ENCODE data around the gene NT5DC3. TPM values are rescaled to one million over a fixed set of nuclear protein-coding genes. Genes with fewer than 3 reads are reported as not detected.

Gene NT5DC3
- polyA plus RNA-seq, 3 donors: 0.27 to 4.8 (median 0.93) TPM

DNA sequence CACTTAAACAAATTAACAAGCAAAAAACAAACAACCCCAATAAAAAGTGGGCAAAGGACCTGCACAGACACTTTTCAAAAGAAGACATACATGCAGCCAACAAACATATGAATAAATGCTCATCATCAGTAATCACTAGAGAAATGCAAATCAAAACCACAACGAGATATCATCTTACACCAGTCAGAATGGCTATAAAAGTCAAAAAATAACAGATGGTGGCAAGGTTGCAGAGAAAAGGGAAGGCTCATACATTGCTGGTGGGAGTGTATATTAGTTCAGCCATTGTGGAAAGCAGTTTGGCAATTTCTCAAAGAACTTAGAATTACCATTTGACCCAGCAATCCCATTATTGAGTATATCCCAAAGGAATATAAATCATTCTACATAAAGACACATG is 34.6 kb upstream of the NT5DC3 start:
- Mint-ChIP-seq H3K4me1 (peaks cover 7% of the 10 kb centered on the region), H3K27me3 (ENCODE audit: low read depth in 3 of 3) (peaks cover 0 to 1% (median 0%) of the 10 kb centered on the region in 3 donors), H3K9me3 (peaks cover 0 to 2% (median 0%) of the 10 kb centered on the region in 7 donors), H3K27ac (no peak overlapping the region), H3K36me3 (no peaks in the 10 kb centered on the region), H3K4me3 (no peak overlapping the region)
- H3K27ac ChIP-seq (ENCODE audit: low read depth in 1 of 2, low read length in 2 of 2): no peak overlapping the region
- H3K79me2 ChIP-seq (ENCODE audit: insufficient read depth, low read length): no peaks in the 10 kb centered on the region
- H3K27me3 ChIP-seq (ENCODE audit: control insufficient read depth in 2 of 2, insufficient read depth in 2 of 2, low read length in 2 of 2): no peaks in the 10 kb centered on the region
- H3K4me1 ChIP-seq (ENCODE audit: control insufficient read depth in 1 of 2, insufficient read depth in 2 of 2, low read length in 2 of 2): no peaks in the 10 kb centered on the region
- no peak overlapping the region for H3K4me3 ChIP-seq (replicated peaks in 1 of 3; ENCODE audit: low read depth in 2 of 3, low read length in 3 of 3)
- no peaks in the 10 kb centered on the region for H3K9me3 ChIP-seq (replicated peaks in 1 of 2; ENCODE audit: control insufficient read depth in 1 of 2, insufficient read depth in 1 of 2, low read length in 2 of 2)
- no peak for DNase-seq
- H4K20me1 ChIP-seq (ENCODE audit: insufficient read depth, low read length): no peaks in the 10 kb centered on the region
- intact Hi-C loops (cut with micrococcal nuclease): no loop called here
- no peak overlapping the region for H2AFZ ChIP-seq (ENCODE audit: insufficient read depth, low read depth, low read length, poor library complexity, severe bottlenecking)
- TF ChIP-seq, protein P1, sequence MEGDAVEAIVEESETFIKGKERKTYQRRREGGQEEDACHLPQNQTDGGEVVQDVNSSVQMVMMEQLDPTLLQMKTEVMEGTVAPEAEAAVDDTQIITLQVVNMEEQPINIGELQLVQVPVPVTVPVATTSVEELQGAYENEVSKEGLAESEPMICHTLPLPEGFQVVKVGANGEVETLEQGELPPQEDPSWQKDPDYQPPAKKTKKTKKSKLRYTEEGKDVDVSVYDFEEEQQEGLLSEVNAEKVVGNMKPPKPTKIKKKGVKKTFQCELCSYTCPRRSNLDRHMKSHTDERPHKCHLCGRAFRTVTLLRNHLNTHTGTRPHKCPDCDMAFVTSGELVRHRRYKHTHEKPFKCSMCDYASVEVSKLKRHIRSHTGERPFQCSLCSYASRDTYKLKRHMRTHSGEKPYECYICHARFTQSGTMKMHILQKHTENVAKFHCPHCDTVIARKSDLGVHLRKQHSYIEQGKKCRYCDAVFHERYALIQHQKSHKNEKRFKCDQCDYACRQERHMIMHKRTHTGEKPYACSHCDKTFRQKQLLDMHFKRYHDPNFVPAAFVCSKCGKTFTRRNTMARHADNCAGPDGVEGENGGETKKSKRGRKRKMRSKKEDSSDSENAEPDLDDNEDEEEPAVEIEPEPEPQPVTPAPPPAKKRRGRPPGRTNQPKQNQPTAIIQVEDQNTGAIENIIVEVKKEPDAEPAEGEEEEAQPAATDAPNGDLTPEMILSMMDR (IDR thresholded peaks at IDR 0.05): no peak
- no peaks in the 10 kb centered on the region for H3K36me3 ChIP-seq (replicated peaks in 1 of 2; ENCODE audit: control insufficient read depth in 1 of 2, insufficient read depth in 2 of 2, low read length in 2 of 2)
- no peak overlapping the region for H3K4me2 ChIP-seq (replicated peaks; ENCODE audit: extremely low read depth, low read length, poor library complexity, severe bottlenecking)
- WGBS (ENCODE audit: insufficient coverage): no CpG with 5 or more reads among the region's 1 CpG
- H3K9ac ChIP-seq (ENCODE audit: insufficient read depth, low read length, poor library complexity, severe bottlenecking): no peak overlapping the region

GRCh38 chr12:103868215-103868614 is 27.2 kb upstream of the NT5DC3 start:
- no peaks in the 10 kb centered on the region for H3K27me3 ChIP-seq (ENCODE audit: control insufficient read depth in 2 of 2, insufficient read depth in 2 of 2, low read length in 2 of 2)
- H3K27me3 Mint-ChIP-seq (ENCODE audit: low read depth in 3 of 3): peaks cover 0 to 3% (median 1%) of the 10 kb centered on the region in 3 donors
- H3K36me3 Mint-ChIP-seq: no peaks in the 10 kb centered on the region
- no peaks in the 10 kb centered on the region for H3K9me3 ChIP-seq (replicated peaks in 1 of 2; ENCODE audit: control insufficient read depth in 1 of 2, insufficient read depth in 1 of 2, low read length in 2 of 2)
- intact Hi-C loops (cut with micrococcal nuclease): loop anchor here in 1 of 2 donors (5.0 kb wide), 1 partner anchor 96 kb away; no protein-coding TSS in a partner anchor
- H3K4me1 Mint-ChIP-seq: no peaks in the 10 kb centered on the region
- no peaks in the 10 kb centered on the region for H3K4me1 ChIP-seq (ENCODE audit: control insufficient read depth in 1 of 2, insufficient read depth in 2 of 2, low read length in 2 of 2)
- DNase-seq: no peak
- TF ChIP-seq, protein P1 (IDR thresholded peaks at IDR 0.05): no peak
- H3K4me3 Mint-ChIP-seq: no peak overlapping the region
- H3K4me2 ChIP-seq (replicated peaks; ENCODE audit: extremely low read depth, low read length, poor library complexity, severe bottlenecking): no peak overlapping the region
- H3K4me3 ChIP-seq (replicated peaks in 1 of 3; ENCODE audit: low read depth in 2 of 3, low read length in 3 of 3): no peak overlapping the region
- no peaks in the 10 kb centered on the region for H4K20me1 ChIP-seq (ENCODE audit: insufficient read depth, low read length)
- no peak overlapping the region for H2AFZ ChIP-seq (ENCODE audit: insufficient read depth, low read depth, low read length, poor library complexity, severe bottlenecking)
- H3K9ac ChIP-seq (ENCODE audit: insufficient read depth, low read length, poor library complexity, severe bottlenecking): no peak overlapping the region
- no peaks in the 10 kb centered on the region for H3K9me3 Mint-ChIP-seq
- H3K79me2 ChIP-seq (ENCODE audit: insufficient read depth, low read length): no peaks in the 10 kb centered on the region
- H3K27ac ChIP-seq (ENCODE audit: low read depth in 1 of 2, low read length in 2 of 2): no peak overlapping the region
- H3K27ac Mint-ChIP-seq: no peak overlapping the region
- no peaks in the 10 kb centered on the region for H3K36me3 ChIP-seq (replicated peaks in 1 of 2; ENCODE audit: control insufficient read depth in 1 of 2, insufficient read depth in 2 of 2, low read length in 2 of 2)
